D721Med (cell line): ENCODE measurements around the gene SEPHS1.

ENCODE experiments used
- DNase-seq: peaks from one replicate; pipeline ENCODE4 v3.0.0; 2011; ENCODE audit warnings: low spot score; ENCODE audit not compliant: insufficient read length
- FAIRE-seq: peaks from 2 replicates; lab custom pipeline; 2011; peaks lifted over from hg19 to GRCh38; lab: Jason Lieb, UNC
- CTCF ChIP-seq: IDR thresholded peaks from 2 replicates; pipeline ENCODE4 v1.5.1; 2012; ENCODE audit warnings: mild to moderate bottlenecking, control low read depth; ENCODE audit not compliant: insufficient read depth; ENCODE audit errors: missing control alignments

Gene SEPHS1

GRCh38 chr10:13268841-13269240 lies 79.3 kb downstream of the SEPHS1 start:
- TF ChIP-seq CTCF = no peak
- no peak for FAIRE-seq
- no peak for DNase-seq

- TF ChIP-seq CTCF = no peak
- no peak for FAIRE-seq
- DNase-seq = no peak
These were observed 79.8 kb downstream of the SEPHS1 start for GRCh38 chr10:13268310-13268709.
